IMR-90 (cell line): ENCODE data around the gene CASZ1. TPM values are rescaled to one million over a fixed set of nuclear protein-coding genes. Genes with fewer than 3 reads are reported as not detected.

ENCODE experiments used
- ATAC-seq: fragments of 200-7000 bp; cut with Tn5 transposase; 2 replicates; pipeline ENCODE4 v1.9.1; 2020; ENCODE audit warnings: low read depth, mild to moderate bottlenecking, moderate library complexity
- BruUV-seq: library from RNA; stranded (reverse); fragments of 400-500 nt; replicated peaks from 2 replicates; lab custom pipeline; 2021; lab: Mats Ljungman, UMichigan
- CTCF ChIA-PET: fragments of 300-600 bp; formaldehyde crosslinking; extraction: SDS; loops from one replicate; lab custom pipeline; 2021; ENCODE audit warnings: antibody characterized with exemption; lab: Yijun Ruan, JAX
- POLR2A ChIA-PET: fragments of 300-600 bp; sonication (Branson Sonifier 250); formaldehyde crosslinking; loops from one replicate; lab custom pipeline; 2022; ENCODE audit warnings: antibody characterized with exemption; ENCODE audit not compliant: unreplicated experiment; lab: Charles Lee
- DNase-seq: peaks from one replicate; pipeline ENCODE4 v3.0.0; 2013
- H2AFZ ChIP-seq: replicated peaks from 2 replicates; pipeline ENCODE3; 2013; ENCODE audit warnings: low read length, mild to moderate bottlenecking; ENCODE audit not compliant: poor library complexity
- H2AK5ac ChIP-seq: 2 replicates; pipeline ENCODE4 v1.6.1; 2013; ENCODE audit warnings: low read depth, low read length, inconsistent platforms
- H2AK9ac ChIP-seq: replicated peaks from 2 replicates; pipeline ENCODE3; 2013; ENCODE audit warnings: mild to moderate bottlenecking, low read depth, low read length, moderate library complexity; ENCODE audit not compliant: poor library complexity
- H2BK120ac ChIP-seq: 2 replicates; pipeline ENCODE4 v1.6.1; 2013; ENCODE audit warnings: low read depth, low read length, inconsistent platforms
- H2BK15ac ChIP-seq: 3 replicates; pipeline ENCODE4 v1.6.1; 2013; ENCODE audit warnings: low read depth, low read length, inconsistent platforms
- H2BK20ac ChIP-seq: 2 replicates; pipeline ENCODE4 v1.6.1; 2013; ENCODE audit warnings: low read depth, mild to moderate bottlenecking, inconsistent platforms, low read length, moderate library complexity
- H2BK5ac ChIP-seq: 2 replicates; pipeline ENCODE4 v1.6.1; 2013; ENCODE audit warnings: mild to moderate bottlenecking, low read depth, low read length, inconsistent platforms; ENCODE audit not compliant: poor library complexity, severe bottlenecking
- H3K14ac ChIP-seq: replicated peaks from 2 replicates; pipeline ENCODE4 v1.6.1; 2013; ENCODE audit warnings: low read depth, low read length, inconsistent platforms
- H3K18ac ChIP-seq: 2 replicates; pipeline ENCODE4 v1.6.1; 2013; ENCODE audit warnings: low read depth, low read length, control low read depth
- H3K23ac ChIP-seq: 2 replicates; pipeline ENCODE4 v1.6.1; 2013; ENCODE audit warnings: low read depth, low read length, inconsistent platforms
- H3K27ac ChIP-seq: 2 replicates; pipeline ENCODE4 v1.5.1; 2013; ENCODE audit warnings: mild to moderate bottlenecking, control low read depth, low read length; ENCODE audit not compliant: insufficient read depth
- H3K27me3 ChIP-seq: 2 replicates; pipeline ENCODE4 v1.6.1; 2013; ENCODE audit warnings: low read length; ENCODE audit not compliant: control insufficient read depth, insufficient read depth
- H3K36me3 ChIP-seq: 2 replicates; pipeline ENCODE4 v1.6.1; 2013; ENCODE audit warnings: low read length, mixed read lengths; ENCODE audit not compliant: control insufficient read depth, insufficient read depth
- H3K4ac ChIP-seq: 2 replicates; pipeline ENCODE4 v1.6.1; 2013; ENCODE audit warnings: low read depth, low read length, inconsistent platforms
- H3K4me1 ChIP-seq: 2 replicates; pipeline ENCODE4 v1.6.1; 2013; ENCODE audit warnings: low read length, mixed read lengths; ENCODE audit not compliant: control insufficient read depth, insufficient read depth
- H3K4me2 ChIP-seq: 2 replicates; pipeline ENCODE4 v1.6.1; 2013; ENCODE audit warnings: low read depth, mild to moderate bottlenecking, control low read depth, low read length, moderate library complexity
- H3K4me3 ChIP-seq: 2 replicates; pipeline ENCODE4 v1.5.1; 2013; ENCODE audit warnings: low read depth, mild to moderate bottlenecking, control low read depth, low read length, moderate library complexity; ENCODE audit not compliant: insufficient read depth
- H3K56ac ChIP-seq: 2 replicates; pipeline ENCODE4 v1.6.1; 2013; ENCODE audit warnings: low read length, inconsistent platforms; ENCODE audit not compliant: insufficient read depth; ENCODE audit errors: extremely low read depth
- H3K79me1 ChIP-seq, 2 experiments: 2 replicates each; pipeline ENCODE4 v1.6.1; 2013; ENCODE audit warnings: low read length in 2 of 2, inconsistent platforms in 1 of 2, low read depth in 1 of 2
- H3K9ac ChIP-seq: 2 replicates; pipeline ENCODE4 v1.6.1; 2013; ENCODE audit warnings: low read depth, low read length, control low read depth
- H3K9me1 ChIP-seq: 2 replicates; pipeline ENCODE4 v1.6.1; 2013; ENCODE audit warnings: low read length, inconsistent platforms; ENCODE audit not compliant: insufficient read depth
- H3K9me3 ChIP-seq: 2 replicates; pipeline ENCODE4 v1.6.1; 2013; ENCODE audit warnings: low read length; ENCODE audit not compliant: control insufficient read depth, insufficient read depth
- H4K20me1 ChIP-seq: 2 replicates; pipeline ENCODE4 v1.6.1; 2013; ENCODE audit warnings: low read length, inconsistent platforms; ENCODE audit not compliant: insufficient read depth
- H4K5ac ChIP-seq: 2 replicates; pipeline ENCODE4 v1.6.1; 2013; ENCODE audit warnings: mild to moderate bottlenecking, low read depth, low read length, control low read depth
- H4K8ac ChIP-seq, 2 experiments: 2 replicates each; pipeline ENCODE4 v1.6.1; 2013; ENCODE audit warnings: low read depth in 2 of 2, low read length in 2 of 2, control low read depth in 1 of 2, inconsistent platforms in 1 of 2
- H4K91ac ChIP-seq: 2 replicates; pipeline ENCODE4 v1.6.1; 2013; ENCODE audit warnings: low read depth, low read length, inconsistent platforms; ENCODE audit not compliant: insufficient read depth
- BHLHE40 ChIP-seq: fragments of 150-350 bp; IDR thresholded peaks from 2 replicates; pipeline ENCODE4 v1.6.1; 2016; ENCODE audit warnings: mild to moderate bottlenecking, low read depth, low read length
- CEBPB ChIP-seq: IDR thresholded peaks from 2 replicates; pipeline ENCODE4 v1.6.1; 2012; ENCODE audit warnings: low read depth, low read length, improper control_type of control experiment
- FOS ChIP-seq: fragments of 150-350 bp; IDR thresholded peaks from 2 replicates; pipeline ENCODE4 v1.6.1; 2016; ENCODE audit warnings: low read depth, low read length
- MXI1 ChIP-seq: IDR thresholded peaks from 2 replicates; pipeline ENCODE4 v1.6.1; 2012; ENCODE audit warnings: low read depth, mild to moderate bottlenecking, low read length, moderate library complexity, borderline replicate concordance
- RAD21 ChIP-seq: IDR thresholded peaks from 2 replicates; pipeline ENCODE4 v1.6.1; 2012; ENCODE audit warnings: low read length, improper control_type of control experiment
- RCOR1 ChIP-seq: IDR thresholded peaks from 2 replicates; pipeline ENCODE4 v1.6.1; 2012; ENCODE audit warnings: mild to moderate bottlenecking, low read length, improper control_type of control experiment; ENCODE audit not compliant: insufficient replicate concordance
- RFX5 ChIP-seq: IDR thresholded peaks from 2 replicates; pipeline ENCODE4 v1.8.0; 2012; ENCODE audit warnings: low read depth, mild to moderate bottlenecking, low read length, moderate library complexity
- WGBS, 2 experiments: methylation state at CpG; one replicate each; pipeline versions ENCODE4 v1.1.5 to v1.1.7; 2013; ENCODE audit warnings: missing lambda C conversion rate in 2 of 2; ENCODE audit not compliant: insufficient read length in 1 of 2; ENCODE audit errors: extremely low coverage in 2 of 2; 5-methylcytosine and 5-hydroxymethylcytosine counted together
- dilution Hi-C: fragments of 300-500 bp; cut with HindIII; formaldehyde crosslinking; loops from one replicate; pipeline ENCODE4 v1.14.3; 2018; ENCODE audit warnings: low sequenced_read_pairs; ENCODE audit not compliant: unreplicated experiment
- in situ Hi-C: fragments of 300-500 bp; cut with MboI; formaldehyde crosslinking; loops from 3 replicates; pipeline ENCODE4 v1.14.3; 2019; ENCODE audit warnings: low sequenced_read_pairs, inconsistent platforms, mixed read lengths
- intact Hi-C: fragments of 100-400 bp; cut with micrococcal nuclease; formaldehyde crosslinking; loops from 2 replicates; pipeline ENCODE4 v1.10.0; 2022
- polyA plus RNA-seq, 3 experiments: library from polyadenylated mRNA; depleted of rRNA; stranded (reverse); fragments of >200 nt; gene quantifications; 2 replicates each; pipeline ENCODE4 v1.2.3, GENCODE V29; 2012; ENCODE audit warnings: low replicate concordance in 1 of 3
- total RNA-seq: library from RNA; depleted of rRNA; stranded (reverse); fragments of >200 nt; gene quantifications from 2 replicates; pipeline ENCODE4 v1.2.3, GENCODE V29; 2012
- TF ChIP-seq, protein P1 (sequence below): fragments of 150-350 bp; IDR thresholded peaks from 2 replicates; pipeline ENCODE4 v1.6.1; 2017; ENCODE audit warnings: mild to moderate bottlenecking, antibody characterized with exemption, low read length, low read depth
- TF ChIP-seq, protein P2 (sequence below): conservative IDR thresholded peaks from 2 replicates; pipeline ENCODE4 v1.5.1; 2012; ENCODE audit warnings: mild to moderate bottlenecking, low read depth, low read length, improper control_type of control experiment

The CASZ1 gene
- total and polyA plus RNA-seq, 2 of the 4 experiments (the other 2 are of a cell fraction): 0.18 to 0.24 TPM

DNA sequence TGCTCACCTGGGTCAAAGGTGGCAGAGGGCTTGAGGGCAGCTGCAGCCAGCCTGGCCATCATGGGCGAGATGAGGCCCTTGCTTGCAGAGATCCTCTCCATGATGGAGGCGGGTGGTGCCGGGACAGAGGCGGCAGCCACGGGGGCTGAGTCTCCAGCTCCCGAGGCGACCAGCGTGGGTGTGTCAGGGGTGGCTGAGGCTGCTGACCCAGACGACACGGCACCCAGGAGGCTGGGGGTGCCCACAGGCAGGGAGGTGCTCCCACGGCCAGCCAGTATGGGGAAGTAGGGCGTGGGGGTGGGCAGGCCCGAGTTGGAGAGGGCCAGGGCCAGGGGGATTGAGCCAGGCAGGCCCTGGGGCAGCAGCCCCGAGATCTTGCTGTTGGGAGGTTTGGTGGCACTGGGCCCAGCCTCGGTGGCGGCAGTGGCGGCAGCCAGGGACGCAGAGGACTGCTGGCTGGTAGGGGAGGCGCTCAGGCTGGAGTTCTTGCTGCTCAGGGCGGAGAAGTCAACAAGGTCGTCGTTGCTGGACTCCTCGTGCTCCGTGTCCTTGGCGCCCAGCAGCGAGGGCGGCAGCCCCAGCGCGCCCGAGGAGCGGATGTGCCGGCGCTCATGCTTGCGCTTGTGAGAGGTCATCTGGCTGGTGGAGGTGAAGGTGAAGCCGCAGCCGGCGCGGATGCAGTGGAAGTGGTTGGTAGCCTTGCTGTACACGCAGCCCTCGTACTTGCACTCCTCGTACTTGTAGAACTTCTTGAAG is 142.9 kb downstream of the CASZ1 start:
- Histone ChIP-seq H4K91ac (no peak overlapping the region), H2BK20ac (no peak overlapping the region), H4K20me1 (no peaks in the 10 kb centered on the region), H3K4me3 (no peak overlapping the region), H2BK5ac (no peak overlapping the region), H2AFZ (no peak overlapping the region), H3K23ac (no peak overlapping the region), H2BK15ac (no peak overlapping the region), H3K27me3 (no peaks in the 10 kb centered on the region; the same call in 1 of the 2 replicates), H3K56ac (no peak overlapping the region), H3K4me2 (no peak overlapping the region), H3K4me1 (0 out of 2 replicates have a peak, but pooled peaks cover 1% of the 10 kb centered on the region), H3K9ac (no peak overlapping the region), H3K79me1 (no peaks in the 10 kb centered on the region), H3K18ac (no peak overlapping the region), H3K36me3 (no peaks in the 10 kb centered on the region), H3K4ac (no peak overlapping the region), H4K8ac (no peak overlapping the region), H2AK9ac (no peak overlapping the region), H2BK120ac (no peak overlapping the region), H2AK5ac (no peak overlapping the region), H4K5ac (no peak overlapping the region), H3K14ac (no peak overlapping the region), H3K27ac (no peak overlapping the region), H3K9me1 (no peaks in the 10 kb centered on the region), H3K9me3 (no peaks in the 10 kb centered on the region)
- DNase-seq (no peak), ATAC-seq (no peak)
- no TSS peak for BruUV-seq
- CTCF ChIA-PET: interaction anchor here (0.5 kb wide), 1 partner anchor 393 kb away, joined by 3 read pairs; no protein-coding TSS in a partner anchor
- in situ Hi-C loops: no loop called here
- WGBS, 2 experiments: 89% methylated on average over 18 of the region's 41 CpGs; no CpG with 5 or more reads in 1 of the 2 experiments
- TF ChIP-seq, protein P1, sequence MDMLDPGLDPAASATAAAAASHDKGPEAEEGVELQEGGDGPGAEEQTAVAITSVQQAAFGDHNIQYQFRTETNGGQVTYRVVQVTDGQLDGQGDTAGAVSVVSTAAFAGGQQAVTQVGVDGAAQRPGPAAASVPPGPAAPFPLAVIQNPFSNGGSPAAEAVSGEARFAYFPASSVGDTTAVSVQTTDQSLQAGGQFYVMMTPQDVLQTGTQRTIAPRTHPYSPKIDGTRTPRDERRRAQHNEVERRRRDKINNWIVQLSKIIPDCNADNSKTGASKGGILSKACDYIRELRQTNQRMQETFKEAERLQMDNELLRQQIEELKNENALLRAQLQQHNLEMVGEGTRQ: no peak
- TF ChIP-seq BHLHE40 (no peak), FOS (no peak), RFX5 (no peak), MXI1 (no peak), RCOR1 (no peak), CEBPB (no peak), RAD21 (no peak)
- TF ChIP-seq, protein P2, sequence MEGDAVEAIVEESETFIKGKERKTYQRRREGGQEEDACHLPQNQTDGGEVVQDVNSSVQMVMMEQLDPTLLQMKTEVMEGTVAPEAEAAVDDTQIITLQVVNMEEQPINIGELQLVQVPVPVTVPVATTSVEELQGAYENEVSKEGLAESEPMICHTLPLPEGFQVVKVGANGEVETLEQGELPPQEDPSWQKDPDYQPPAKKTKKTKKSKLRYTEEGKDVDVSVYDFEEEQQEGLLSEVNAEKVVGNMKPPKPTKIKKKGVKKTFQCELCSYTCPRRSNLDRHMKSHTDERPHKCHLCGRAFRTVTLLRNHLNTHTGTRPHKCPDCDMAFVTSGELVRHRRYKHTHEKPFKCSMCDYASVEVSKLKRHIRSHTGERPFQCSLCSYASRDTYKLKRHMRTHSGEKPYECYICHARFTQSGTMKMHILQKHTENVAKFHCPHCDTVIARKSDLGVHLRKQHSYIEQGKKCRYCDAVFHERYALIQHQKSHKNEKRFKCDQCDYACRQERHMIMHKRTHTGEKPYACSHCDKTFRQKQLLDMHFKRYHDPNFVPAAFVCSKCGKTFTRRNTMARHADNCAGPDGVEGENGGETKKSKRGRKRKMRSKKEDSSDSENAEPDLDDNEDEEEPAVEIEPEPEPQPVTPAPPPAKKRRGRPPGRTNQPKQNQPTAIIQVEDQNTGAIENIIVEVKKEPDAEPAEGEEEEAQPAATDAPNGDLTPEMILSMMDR: no peak
- intact Hi-C loops: no loop called here
- POLR2A ChIA-PET: no interaction called here
- dilution Hi-C loops: no loop called here
